Parathyroid adenoma (tissue), 2 donors: ENCODE measurements around the gene FMNL2.

Experiments
- H2AFZ ChIP-seq: fragments of 300-600 bp; sonication (generic); one replicate; pipeline ENCODE4 v1.7.0; 2017; ENCODE audit warnings: antibody characterized with exemption, mild to moderate bottlenecking
- H3K27ac ChIP-seq: fragments of 300-600 bp; sonication (generic); one replicate; pipeline ENCODE4 v1.7.0; 2017
- H3K27me3 ChIP-seq: fragments of 300-600 bp; sonication (generic); one replicate; pipeline ENCODE4 v1.7.0; 2017; ENCODE audit warnings: low read length; ENCODE audit not compliant: control insufficient read depth, insufficient read depth
- H3K36me3 ChIP-seq: fragments of 300-600 bp; sonication (generic); one replicate; pipeline ENCODE4 v1.7.0; 2017; ENCODE audit warnings: low read length; ENCODE audit not compliant: control insufficient read depth, insufficient read depth
- H3K4me1 ChIP-seq: fragments of 300-600 bp; sonication (generic); one replicate; pipeline ENCODE4 v1.7.0; 2017; ENCODE audit warnings: control low read depth
- H3K4me2 ChIP-seq: fragments of 300-600 bp; sonication (generic); one replicate; pipeline ENCODE4 v1.7.0; 2017; ENCODE audit warnings: low read length
- H3K4me3 ChIP-seq: fragments of 300-600 bp; sonication (generic); one replicate; pipeline ENCODE4 v1.7.0; 2017; ENCODE audit warnings: low read depth, low read length
- H3K79me2 ChIP-seq: fragments of 300-600 bp; sonication (generic); one replicate; pipeline ENCODE4 v1.7.0; 2017; ENCODE audit warnings: control low read depth
- H3K9ac ChIP-seq: fragments of 300-600 bp; sonication (generic); one replicate; pipeline ENCODE4 v1.7.0; 2017; ENCODE audit warnings: mild to moderate bottlenecking
- H3K9me3 ChIP-seq: fragments of 300-600 bp; sonication (generic); one replicate; pipeline ENCODE4 v1.7.0; 2017; ENCODE audit warnings: low read length; ENCODE audit not compliant: control insufficient read depth
- TF ChIP-seq, protein P1 (sequence below): fragments of 300-600 bp; sonication (generic); IDR thresholded peaks from one replicate; pipeline ENCODE4 v1.7.0; 2017; ENCODE audit warnings: antibody characterized with exemption, mild to moderate bottlenecking
- donor health status: primary hyperparathyroidism.

FMNL2 gene

DNA sequence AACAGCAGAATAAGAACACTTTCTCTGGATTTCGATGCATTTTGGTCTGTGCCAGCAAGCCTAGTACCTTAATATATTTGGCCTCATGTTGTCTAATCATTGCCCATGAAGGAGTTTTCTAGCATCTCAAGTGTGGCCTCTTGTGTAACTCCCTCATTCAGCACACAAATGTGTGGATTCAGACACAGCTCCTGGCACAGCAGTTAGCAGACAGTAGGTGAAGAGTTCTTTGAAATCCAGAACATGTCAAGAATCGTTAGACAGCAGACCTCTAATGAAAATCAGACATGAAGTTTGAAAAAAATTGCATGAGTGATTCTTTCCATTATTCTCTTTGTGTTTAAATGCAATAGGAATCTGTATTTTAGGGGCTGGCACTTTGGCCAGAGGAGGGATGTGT is 177.0 kb downstream of the FMNL2 start:
- no peaks in the 10 kb centered on the region for H3K27me3 ChIP-seq
- peaks cover 2% of the 10 kb centered on the region for H3K79me2 ChIP-seq
- H3K4me2 ChIP-seq, result no peak overlapping the region
- H3K9me3 ChIP-seq, result no peaks in the 10 kb centered on the region
- H3K4me1 ChIP-seq, result peaks cover 7% of the 10 kb centered on the region
- TF ChIP-seq, protein P1, sequence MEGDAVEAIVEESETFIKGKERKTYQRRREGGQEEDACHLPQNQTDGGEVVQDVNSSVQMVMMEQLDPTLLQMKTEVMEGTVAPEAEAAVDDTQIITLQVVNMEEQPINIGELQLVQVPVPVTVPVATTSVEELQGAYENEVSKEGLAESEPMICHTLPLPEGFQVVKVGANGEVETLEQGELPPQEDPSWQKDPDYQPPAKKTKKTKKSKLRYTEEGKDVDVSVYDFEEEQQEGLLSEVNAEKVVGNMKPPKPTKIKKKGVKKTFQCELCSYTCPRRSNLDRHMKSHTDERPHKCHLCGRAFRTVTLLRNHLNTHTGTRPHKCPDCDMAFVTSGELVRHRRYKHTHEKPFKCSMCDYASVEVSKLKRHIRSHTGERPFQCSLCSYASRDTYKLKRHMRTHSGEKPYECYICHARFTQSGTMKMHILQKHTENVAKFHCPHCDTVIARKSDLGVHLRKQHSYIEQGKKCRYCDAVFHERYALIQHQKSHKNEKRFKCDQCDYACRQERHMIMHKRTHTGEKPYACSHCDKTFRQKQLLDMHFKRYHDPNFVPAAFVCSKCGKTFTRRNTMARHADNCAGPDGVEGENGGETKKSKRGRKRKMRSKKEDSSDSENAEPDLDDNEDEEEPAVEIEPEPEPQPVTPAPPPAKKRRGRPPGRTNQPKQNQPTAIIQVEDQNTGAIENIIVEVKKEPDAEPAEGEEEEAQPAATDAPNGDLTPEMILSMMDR, result no peak
- no peaks in the 10 kb centered on the region for H3K36me3 ChIP-seq
- H3K4me3 ChIP-seq, result no peak overlapping the region
- H3K9ac ChIP-seq, result no peak overlapping the region
- H2AFZ ChIP-seq, result no peak overlapping the region
- H3K27ac ChIP-seq, result no peak overlapping the region

DNA sequence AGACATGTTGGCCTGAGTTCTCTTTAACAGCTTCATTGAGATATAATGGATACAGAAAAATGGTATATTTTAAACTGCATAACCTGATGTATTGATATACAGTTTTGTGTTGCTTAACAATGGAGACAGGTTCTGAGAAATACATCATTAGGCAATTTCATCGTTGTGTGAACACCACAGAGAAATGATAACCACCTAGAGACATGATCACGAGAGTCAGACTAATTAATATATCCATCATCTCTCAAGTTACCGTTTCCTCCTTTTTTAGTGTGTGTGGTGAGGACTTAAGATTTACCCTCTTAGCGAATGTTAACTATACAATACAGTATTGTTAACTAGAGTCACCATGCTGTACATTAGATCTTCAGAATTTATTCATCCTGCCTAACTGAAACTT is 178.1 kb downstream of the FMNL2 start:
- H3K79me2 ChIP-seq, result peaks cover 2% of the 10 kb centered on the region
- no peak overlapping the region for H3K9ac ChIP-seq
- no peaks in the 10 kb centered on the region for H3K27me3 ChIP-seq
- no peak overlapping the region for H3K27ac ChIP-seq
- H3K36me3 ChIP-seq, result no peaks in the 10 kb centered on the region
- no peak overlapping the region for H3K4me2 ChIP-seq
- no peak overlapping the region for H3K4me3 ChIP-seq
- TF ChIP-seq, protein P1, result no peak
- no peaks in the 10 kb centered on the region for H3K9me3 ChIP-seq
- peaks cover 6% of the 10 kb centered on the region for H3K4me1 ChIP-seq
- H2AFZ ChIP-seq, result no peak overlapping the region

DNA sequence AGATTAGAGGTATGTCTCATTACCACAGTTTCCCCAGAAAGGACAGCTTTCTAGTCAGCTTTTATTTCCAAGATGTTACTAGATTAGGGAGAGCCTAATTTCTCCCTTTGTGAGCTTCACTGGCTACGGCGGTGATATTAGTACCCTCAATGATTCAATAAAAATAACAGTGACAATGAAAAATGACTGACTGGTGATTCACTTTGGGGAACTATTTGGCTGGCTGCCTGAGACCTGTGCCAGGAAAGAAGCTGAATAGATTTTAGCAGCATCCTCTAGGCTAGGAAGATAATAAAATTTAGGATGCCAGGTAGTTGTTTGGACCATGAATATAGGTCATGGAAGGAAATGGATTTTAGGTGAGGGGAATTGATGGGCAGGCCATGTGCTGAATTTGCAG is 178.7 kb downstream of the FMNL2 start:
- no peak overlapping the region for H2AFZ ChIP-seq
- no peaks in the 10 kb centered on the region for H3K36me3 ChIP-seq
- TF ChIP-seq, protein P1, result no peak
- H3K9me3 ChIP-seq, result no peaks in the 10 kb centered on the region
- H3K9ac ChIP-seq, result no peak overlapping the region
- no peaks in the 10 kb centered on the region for H3K27me3 ChIP-seq
- H3K4me1 ChIP-seq, result peaks cover 6% of the 10 kb centered on the region
- H3K79me2 ChIP-seq, result peaks cover 2% of the 10 kb centered on the region
- H3K27ac ChIP-seq, result no peak overlapping the region
- H3K4me3 ChIP-seq, result no peak overlapping the region
- no peak overlapping the region for H3K4me2 ChIP-seq

DNA sequence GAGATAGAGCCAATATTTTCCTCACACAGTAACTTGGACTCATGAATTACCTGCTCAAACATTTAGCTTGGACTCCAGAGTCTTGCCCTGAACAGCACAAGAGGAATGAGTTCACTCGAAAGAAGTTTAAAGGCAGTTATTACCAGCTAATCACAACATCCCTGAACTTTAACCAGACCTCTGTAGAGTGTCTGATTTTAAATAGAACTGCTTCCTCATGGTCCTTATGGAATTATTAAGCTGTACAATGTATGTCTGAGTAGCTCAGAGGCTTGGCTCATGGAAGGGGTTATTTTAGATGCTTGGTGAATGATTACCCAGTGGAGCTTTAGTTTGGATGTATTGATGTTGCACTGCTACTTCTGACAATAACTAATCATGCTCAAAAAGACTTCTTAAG is 183.1 kb downstream of the FMNL2 start:
- Histone ChIP-seq H3K4me1 (peaks cover 2% of the 10 kb centered on the region), H2AFZ (no peak overlapping the region), H3K9ac (no peak overlapping the region), H3K79me2 (peaks cover 2% of the 10 kb centered on the region), H3K36me3 (no peaks in the 10 kb centered on the region), H3K27me3 (no peaks in the 10 kb centered on the region), H3K4me3 (no peak overlapping the region), H3K27ac (no peak overlapping the region), H3K9me3 (no peaks in the 10 kb centered on the region), H3K4me2 (no peak overlapping the region)
- TF ChIP-seq, protein P1, result no peak

DNA sequence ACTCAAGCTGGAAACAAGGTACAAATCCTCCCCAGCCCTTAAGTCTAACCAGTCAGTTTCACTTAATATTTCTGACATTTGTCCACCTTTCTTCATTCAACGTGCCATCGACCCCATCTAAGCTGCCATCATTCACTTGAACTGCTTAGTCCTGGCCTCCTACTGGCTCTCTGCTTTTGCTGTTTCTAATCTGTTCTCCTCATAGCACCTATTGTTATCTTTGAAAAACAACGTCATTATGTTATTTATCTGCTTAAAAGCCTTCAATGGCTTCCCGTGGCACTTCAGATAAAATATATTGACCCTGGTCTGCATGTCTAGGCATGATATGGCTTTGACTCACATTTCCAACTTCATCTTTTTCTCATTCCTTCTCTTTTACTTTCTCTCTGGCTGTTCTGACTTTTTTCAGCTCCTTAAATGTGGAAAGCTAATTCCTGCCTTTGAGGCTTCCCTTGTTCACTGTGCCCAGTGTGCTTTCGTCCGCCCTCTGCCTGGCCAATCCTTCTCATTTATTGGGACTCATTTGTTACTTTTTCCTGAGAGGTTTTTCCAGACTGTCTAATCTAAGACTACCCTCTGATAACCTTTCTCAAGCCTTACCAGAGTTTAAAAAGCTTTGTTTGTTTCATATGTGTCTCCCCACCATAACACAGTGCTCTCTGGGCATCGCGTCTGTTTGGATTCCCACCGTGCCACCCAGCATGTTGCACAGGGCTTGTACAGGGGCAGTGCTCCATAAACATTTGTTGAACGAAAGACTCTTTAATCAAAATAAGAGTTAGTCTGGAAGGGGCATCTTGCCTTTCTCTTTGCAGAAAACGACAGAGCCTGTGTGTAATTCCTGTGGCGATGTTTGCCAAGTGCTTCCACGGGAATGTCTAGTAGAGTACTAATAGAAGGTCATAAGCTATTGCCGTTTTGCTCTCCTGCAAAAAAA is 183.9 kb downstream of the FMNL2 start:
- Histone ChIP-seq H3K4me3 (no peak overlapping the region), H3K9ac (no peak overlapping the region), H3K27me3 (no peaks in the 10 kb centered on the region), H3K9me3 (no peaks in the 10 kb centered on the region), H3K27ac (no peak overlapping the region), H3K79me2 (peaks cover 2% of the 10 kb centered on the region), H3K4me2 (no peak overlapping the region), H3K36me3 (no peaks in the 10 kb centered on the region), H3K4me1 (peaks cover 2% of the 10 kb centered on the region), H2AFZ (no peak overlapping the region)
- TF ChIP-seq, protein P1, result no peak
